NT2/D1 (cell line): ENCODE measurements around the gene KRT17.
"Not testable (repeated sequence)": the region's sequence is repeated elsewhere in the genome, so short reads cannot be mapped to it uniquely, and the experiment has no call there.

Experiments
- DNase-seq: peaks from one replicate; pipeline ENCODE4 v3.0.0-alpha.2; 2011; ENCODE audit warnings: low read depth, low spot score
- H3K27me3 ChIP-seq: 2 replicates; pipeline ENCODE4 v1.6.0; 2011; ENCODE audit warnings: mild to moderate bottlenecking; ENCODE audit not compliant: insufficient read length, insufficient read depth
- H3K36me3 ChIP-seq: 2 replicates; pipeline ENCODE4 v1.6.1; 2011; ENCODE audit warnings: mild to moderate bottlenecking, low read length, mixed read lengths; ENCODE audit not compliant: insufficient read depth, insufficient read length
- H3K4me1 ChIP-seq: 2 replicates; pipeline ENCODE4 v1.5.1; 2011; ENCODE audit not compliant: insufficient read depth, insufficient read length
- H3K4me3 ChIP-seq: 2 replicates; pipeline ENCODE4 v1.5.1; 2011; ENCODE audit warnings: low read depth; ENCODE audit not compliant: insufficient read length
- H3K9ac ChIP-seq: 2 replicates; pipeline ENCODE4 v1.6.0; 2011; ENCODE audit warnings: low read depth; ENCODE audit not compliant: insufficient read length
- H3K9me3 ChIP-seq: 2 replicates; pipeline ENCODE4 v1.5.1; 2011; ENCODE audit warnings: mild to moderate bottlenecking, low read length; ENCODE audit not compliant: insufficient read depth
- SUZ12 ChIP-seq: IDR thresholded peaks from 2 replicates; pipeline ENCODE4 v1.6.1; 2011; ENCODE audit not compliant: insufficient read length, insufficient read depth; ENCODE audit errors: extremely low read depth
- YY1 ChIP-seq: IDR thresholded peaks from 2 replicates; pipeline ENCODE4 v1.6.1; 2011; ENCODE audit not compliant: insufficient read length, insufficient read depth
- ZNF274 ChIP-seq: IDR thresholded peaks from 2 replicates; pipeline ENCODE4 v1.6.1; 2011; ENCODE audit warnings: mild to moderate bottlenecking, low read depth, low read length

The KRT17 gene

DNA sequence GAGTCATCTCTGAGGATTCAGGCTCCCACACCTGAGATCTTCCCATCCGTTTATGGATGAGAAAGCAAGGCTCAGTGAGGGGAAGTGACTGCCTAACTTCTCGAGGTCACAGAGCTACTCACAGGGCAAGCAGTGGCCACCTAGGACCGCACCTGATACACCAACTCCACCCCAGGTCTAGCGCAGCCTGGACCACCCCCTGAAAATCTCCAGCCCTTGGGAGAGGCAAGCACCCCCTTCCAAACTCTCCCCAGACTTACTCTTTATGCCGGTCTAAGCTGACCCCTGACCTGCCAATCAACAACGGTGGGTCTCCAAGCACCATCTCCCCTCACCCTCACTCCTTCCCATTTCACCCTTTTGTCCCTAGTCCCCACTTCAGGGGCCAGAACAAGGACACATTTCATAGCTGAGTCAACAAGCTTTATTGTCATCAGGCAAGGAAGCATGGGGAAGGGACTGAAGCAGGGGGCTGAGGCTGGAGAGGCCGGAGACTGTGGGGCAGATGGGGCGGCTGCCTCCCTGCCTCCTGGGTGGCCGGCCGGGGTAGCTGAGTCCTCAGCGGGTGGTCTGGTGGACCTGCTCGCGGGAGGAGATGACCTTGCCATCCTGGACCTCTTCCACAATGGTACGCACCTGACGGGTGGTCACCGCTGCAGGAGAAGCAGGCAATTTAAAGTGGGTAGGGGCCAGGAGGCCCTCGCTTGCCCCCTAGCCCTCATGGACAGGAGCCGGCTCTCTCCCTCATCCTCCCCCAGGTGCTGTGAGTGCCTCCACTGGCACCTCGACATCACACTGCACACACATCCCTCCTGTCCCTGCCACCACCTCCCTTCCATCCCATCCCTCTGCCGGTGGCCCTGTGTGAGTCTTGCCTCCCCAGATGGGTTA, 5.1 kb downstream of the KRT17 start:
- H3K4me1 ChIP-seq, result peaks cover 41% of the 10 kb centered on the region
- no peak overlapping the region for H3K9ac ChIP-seq
- no peak for DNase-seq
- H3K9me3 ChIP-seq, result no peaks in the 10 kb centered on the region
- TF ChIP-seq SUZ12, result no peak
- TF ChIP-seq YY1, result no peak
- TF ChIP-seq ZNF274, result no peak
- no peaks in the 10 kb centered on the region for H3K36me3 ChIP-seq
- no peak overlapping the region for H3K4me3 ChIP-seq
- no peaks in the 10 kb centered on the region for H3K27me3 ChIP-seq

DNA sequence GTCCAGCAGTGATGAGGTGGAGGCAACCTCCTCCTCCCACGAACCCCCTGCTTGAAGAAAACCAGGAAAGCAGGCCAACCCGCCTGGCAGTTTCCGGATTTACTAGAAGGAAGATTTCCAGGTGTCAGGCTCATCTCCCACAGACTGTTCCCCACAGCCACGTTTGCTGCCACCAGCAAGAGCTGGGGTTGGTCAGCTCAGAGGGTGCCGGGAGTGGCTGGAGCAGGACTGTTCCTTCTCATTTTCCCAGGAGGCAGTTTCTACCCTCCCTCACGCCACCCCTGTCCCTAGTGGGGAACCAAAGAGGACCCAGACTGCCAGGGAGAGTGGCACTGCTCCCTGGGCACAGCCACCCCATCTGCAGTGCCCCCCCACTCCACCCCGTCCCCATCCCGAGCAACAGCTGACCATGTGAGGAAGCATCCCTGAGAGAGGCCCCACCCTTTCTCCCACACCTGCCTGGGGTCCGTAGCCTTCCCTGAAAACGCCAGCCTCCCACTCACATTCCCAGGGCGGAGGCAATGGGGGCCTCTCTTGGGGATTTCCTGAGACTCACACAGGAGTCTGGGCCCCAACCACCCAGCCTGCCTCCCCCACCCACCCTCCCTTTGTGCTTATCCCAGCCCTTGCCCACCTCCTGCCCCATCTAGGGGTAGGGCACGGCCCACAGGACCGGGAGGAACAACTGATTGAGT, 5.9 kb downstream of the KRT17 start:
- DNase-seq, result no peak
- Histone ChIP-seq H3K4me1 (peaks cover 34% of the 10 kb centered on the region), H3K4me3 (no peak overlapping the region), H3K27me3 (no peaks in the 10 kb centered on the region), H3K36me3 (no peaks in the 10 kb centered on the region), H3K9ac (no peak overlapping the region), H3K9me3 (no peaks in the 10 kb centered on the region)
- no peak for TF ChIP-seq ZNF274
- no peak for TF ChIP-seq SUZ12
- TF ChIP-seq YY1, result no peak

DNA sequence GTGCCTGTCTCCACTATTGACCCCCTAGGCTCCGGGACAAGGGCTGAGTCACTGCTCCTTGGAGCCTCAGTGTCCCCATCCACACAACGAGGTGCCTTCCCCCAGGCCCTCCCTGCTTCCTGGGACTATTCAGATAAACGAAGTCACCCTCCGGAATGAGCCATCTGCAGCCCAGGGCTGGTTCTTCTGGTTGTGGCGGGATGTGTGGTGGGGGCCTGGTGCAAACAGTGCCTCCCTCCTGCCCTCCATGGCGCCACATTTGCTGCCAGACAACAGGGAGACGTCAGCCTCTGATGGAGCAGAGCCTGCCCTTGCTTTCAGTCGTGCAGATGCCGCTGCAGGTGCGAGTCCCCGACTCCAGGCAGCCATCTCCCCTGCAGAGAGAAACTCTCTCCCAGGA, 6.7 kb downstream of the KRT17 start:
- Histone ChIP-seq H3K9ac (no peak overlapping the region), H3K27me3 (no peaks in the 10 kb centered on the region), H3K36me3 (no peaks in the 10 kb centered on the region), H3K4me3 (no peak overlapping the region), H3K9me3 (no peaks in the 10 kb centered on the region), H3K4me1 (peaks cover 33% of the 10 kb centered on the region)
- no peak for DNase-seq
- no peak for TF ChIP-seq SUZ12
- TF ChIP-seq ZNF274, result no peak
- TF ChIP-seq YY1, result no peak

DNA sequence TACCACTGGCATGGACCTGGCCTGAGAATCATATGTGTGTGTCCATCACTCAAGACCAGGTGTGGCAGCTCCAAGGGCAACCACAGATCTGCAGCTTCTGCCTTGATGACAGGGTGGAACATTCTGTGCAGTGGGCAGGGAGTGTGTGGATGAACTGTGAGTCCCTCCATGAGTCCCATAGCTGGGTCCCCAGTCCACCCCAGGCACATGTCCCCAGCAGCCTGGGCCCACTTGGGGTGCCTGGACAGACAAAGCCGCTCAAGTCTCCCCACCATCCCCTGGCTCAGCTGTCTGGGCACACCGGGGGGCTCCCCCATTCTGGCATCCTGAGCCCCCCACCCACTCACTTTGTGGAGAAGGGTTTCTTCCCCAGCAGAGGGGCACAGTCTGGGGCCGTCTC, 7.2 kb downstream of the KRT17 start:
- no peak for TF ChIP-seq ZNF274
- no peak for TF ChIP-seq SUZ12
- no peaks in the 10 kb centered on the region for H3K27me3 ChIP-seq

DNA sequence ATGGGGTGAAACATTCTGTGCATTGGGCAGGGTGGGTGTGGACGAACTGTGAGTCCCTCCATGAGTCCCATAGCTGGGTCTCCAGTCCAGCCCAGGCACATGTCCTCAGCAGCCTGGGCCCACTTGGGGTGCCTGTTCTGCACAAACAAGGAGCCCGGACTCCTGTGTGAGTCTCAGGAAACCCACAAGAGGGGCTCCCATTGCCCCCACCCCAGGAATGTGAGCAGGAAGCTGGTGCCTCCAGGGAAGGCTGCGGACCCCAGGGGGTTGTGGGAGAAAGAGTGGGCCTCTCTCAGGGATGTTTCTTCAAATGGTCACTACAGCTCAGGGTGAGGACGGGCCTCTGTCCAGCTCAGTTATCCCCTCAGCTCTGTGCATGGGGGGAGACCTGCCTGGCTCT, 7.9 kb downstream of the KRT17 start:
- not testable (repeated sequence) for H3K9ac ChIP-seq, H3K27me3 ChIP-seq, H3K36me3 ChIP-seq, DNase-seq, H3K9me3 ChIP-seq, H3K4me3 ChIP-seq
- H3K4me1 ChIP-seq, result peaks cover 34% of the 10 kb centered on the region

More for the DNA sequence above, 7.2 kb downstream of the KRT17 start:
- Histone ChIP-seq H3K36me3 (no peaks in the 10 kb centered on the region), H3K9ac (no peak overlapping the region), H3K9me3 (no peaks in the 10 kb centered on the region), H3K4me3 (no peak overlapping the region), H3K4me1 (peaks cover 34% of the 10 kb centered on the region)
- DNase-seq, result no peak

DNA sequence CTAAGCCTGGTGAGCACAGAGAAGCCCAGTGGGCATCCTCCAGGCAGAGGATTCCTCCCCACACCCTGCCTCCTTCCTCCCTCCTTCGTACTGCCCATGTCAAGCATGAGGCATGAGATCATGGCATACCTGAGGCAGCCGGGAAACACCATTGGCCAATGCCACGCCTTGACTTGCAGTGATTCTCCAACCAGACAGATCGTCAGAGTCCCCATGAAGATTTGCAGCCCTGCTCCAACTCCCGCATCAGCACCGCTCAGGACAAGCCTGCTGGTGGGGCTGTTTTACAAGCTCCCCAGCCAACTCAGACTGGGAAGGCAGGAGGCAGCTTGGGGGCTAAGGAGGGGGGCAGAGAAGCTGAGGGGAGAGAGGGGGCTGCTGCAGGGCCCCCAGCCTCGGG, 8.9 kb downstream of the KRT17 start:
- no peaks in the 10 kb centered on the region for H3K27me3 ChIP-seq
- H3K36me3 ChIP-seq, result no peaks in the 10 kb centered on the region
- no peak overlapping the region for H3K9ac ChIP-seq
- H3K4me1 ChIP-seq, result peaks cover 34% of the 10 kb centered on the region
- no peaks in the 10 kb centered on the region for H3K9me3 ChIP-seq
- H3K4me3 ChIP-seq, result no peak overlapping the region
- no peak for TF ChIP-seq YY1
- TF ChIP-seq ZNF274, result no peak
- TF ChIP-seq SUZ12, result no peak
- DNase-seq, result no peak

DNA sequence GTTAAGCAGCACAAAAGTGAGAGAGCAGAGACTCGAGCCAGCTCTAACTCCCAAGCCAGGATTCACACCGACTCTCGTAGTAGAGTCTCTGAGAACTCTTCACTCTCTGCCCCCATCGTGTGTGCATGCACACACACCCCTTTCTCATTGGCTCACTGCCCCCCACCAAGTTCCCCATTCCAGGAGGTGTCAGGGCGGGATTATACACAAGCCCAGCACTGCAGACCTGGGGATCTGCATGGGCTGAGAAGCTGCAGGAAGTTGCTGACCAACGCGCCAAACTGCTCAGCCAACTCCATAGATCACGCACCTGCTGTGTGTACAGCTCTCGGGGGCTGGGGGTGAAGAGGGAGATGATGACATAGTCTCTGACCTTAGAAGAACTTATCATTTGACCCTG, 9.6 kb downstream of the KRT17 start:
- H3K27me3 ChIP-seq, H3K4me3 ChIP-seq, H3K9ac ChIP-seq, H3K36me3 ChIP-seq, DNase-seq, H3K9me3 ChIP-seq: not testable (repeated sequence)
- H3K4me1 ChIP-seq, result peaks cover 34% of the 10 kb centered on the region

DNA sequence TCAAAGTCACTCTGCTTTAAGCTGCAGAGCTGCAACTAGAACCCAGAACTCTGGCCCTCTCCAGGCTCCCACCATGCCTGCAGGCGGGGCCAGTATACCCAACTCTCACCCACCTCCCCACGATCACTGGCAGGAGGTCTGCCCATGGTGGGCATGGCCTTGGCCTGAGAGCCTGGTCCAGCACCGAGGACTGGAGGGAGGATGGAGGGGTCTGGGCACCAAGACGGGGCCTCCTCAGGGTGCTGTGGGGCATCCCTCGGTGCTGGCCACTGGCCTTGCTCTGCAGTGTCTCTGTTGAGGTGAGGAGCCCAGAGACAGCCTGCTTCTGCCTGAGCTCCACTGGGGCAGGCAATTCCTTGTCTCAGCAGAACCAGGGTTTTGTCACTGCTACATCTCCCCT, 10.3 kb downstream of the KRT17 start:
- H3K27me3 ChIP-seq, result no peaks in the 10 kb centered on the region
- DNase-seq, result no peak
- H3K9me3 ChIP-seq, result no peaks in the 10 kb centered on the region
- no peak overlapping the region for H3K4me3 ChIP-seq
- no peak overlapping the region for H3K9ac ChIP-seq
- TF ChIP-seq SUZ12 (no peak), ZNF274 (no peak), YY1 (no peak)
- no peaks in the 10 kb centered on the region for H3K36me3 ChIP-seq
- peaks cover 29% of the 10 kb centered on the region for H3K4me1 ChIP-seq
